Spleen (tissue), 11 donors: ENCODE measurements around the gene ELP6. TPM values are rescaled to one million over a fixed set of nuclear protein-coding genes. Genes with fewer than 3 reads are reported as not detected.

ENCODE experiments used
- DNase-seq: peaks from one replicate; pipeline ENCODE4 v3.0.0-alpha.2; 2020
- H3K27ac ChIP-seq, 8 donors: fragments of 200-600 bp; sonication (generic) in 7 of 8; 1 replicate in 4 of 8; 2 replicates in 4 of 8; pipeline versions ENCODE4 v1.5.0 to v1.8.0; 2016 to 2021; ENCODE audit warnings: inconsistent platforms in 4 of 8, mild to moderate bottlenecking in 4 of 8, moderate library complexity in 1 of 8
- H3K27me3 ChIP-seq, 7 donors: fragments of 200-600 bp; sonication (generic) in 6 of 7; replicated peaks in 1 of 7; 1 replicate in 4 of 7; 2 replicates in 3 of 7; pipeline versions ENCODE4 v1.5.0 to v1.8.0; 2016 to 2021; ENCODE audit warnings: inconsistent platforms in 3 of 7, mild to moderate bottlenecking in 1 of 7
- H3K36me3 ChIP-seq, 6 donors: fragments of 200-600 bp; sonication (generic) in 5 of 6; 1 replicate in 4 of 6; 2 replicates in 2 of 6; pipeline versions ENCODE4 v1.5.0 to v1.8.0; 2016 to 2021; ENCODE audit warnings: inconsistent platforms in 2 of 6
- H3K4me1 ChIP-seq, 6 donors: fragments of 200-600 bp; sonication (generic) in 5 of 6; 1 replicate in 3 of 6; 2 replicates in 3 of 6; pipeline versions ENCODE4 v1.5.0 to v1.8.0; 2016 to 2021; ENCODE audit warnings: inconsistent platforms in 3 of 6
- H3K4me3 ChIP-seq, 8 donors: fragments of 200-600 bp; sonication (generic) in 7 of 8; 1 replicate in 4 of 8; 2 replicates in 4 of 8; pipeline versions ENCODE4 v1.5.0 to v1.8.0; 2016 to 2021; ENCODE audit warnings: inconsistent platforms in 4 of 8, mild to moderate bottlenecking in 4 of 8, moderate library complexity in 2 of 8
- H3K9me3 ChIP-seq, 8 donors: fragments of 200-600 bp; sonication (generic) in 7 of 8; 1 replicate in 4 of 8; 2 replicates in 4 of 8; pipeline versions ENCODE4 v1.5.0 to v1.8.0; 2016 to 2021; ENCODE audit warnings: inconsistent platforms in 4 of 8
- CTCF ChIP-seq, 11 experiments: fragments of 200-600 bp in 7 of 11; fragments of 450-650 bp in 4 of 11; sonication (generic) in 4 of 11; IDR thresholded peaks in 8 of 11; conservative IDR thresholded peaks in 3 of 11; 1 replicate in 7 of 11; 2 replicates in 4 of 11; pipeline versions ENCODE4 v1.4.0 to v1.8.0; 2016 to 2021; ENCODE audit warnings: antibody characterized with exemption in 11 of 11, inconsistent platforms in 4 of 11, mild to moderate bottlenecking in 1 of 11
- POLR2A ChIP-seq, 3 donors: fragments of 450-650 bp; IDR thresholded peaks; one replicate each; pipeline ENCODE4 v1.5.1; 2017; ENCODE audit warnings: antibody characterized with exemption in 3 of 3, mild to moderate bottlenecking in 1 of 3
- POLR2AphosphoS5 ChIP-seq, 3 donors: sonication (generic); formaldehyde crosslinking; IDR thresholded peaks; one replicate each; pipeline ENCODE4 v1.5.1; 2017; ENCODE audit warnings: antibody characterized with exemption in 3 of 3
- WGBS, 5 donors: extraction: QIAGEN DNeasy Blood & Tissue Kit in 3 of 5; methylation state at CpG; one replicate each; pipeline versions ENCODE4 v1.1.5 to v1.1.7; 2013 to 2018; 5-methylcytosine and 5-hydroxymethylcytosine counted together
- intact Hi-C: fragments of 100-400 bp; cut with DNase I; formaldehyde crosslinking; loops from one replicate; pipeline ENCODE4 v1.15.0; 2023; ENCODE audit warnings: low total_unique reads
- polyA plus RNA-seq, 3 donors: library from polyadenylated mRNA; stranded (reverse); fragments of 200-250 nt; gene quantifications; one replicate each; pipeline ENCODE4 v1.2.1, GENCODE V29; 2013
- small RNA-seq, 4 donors: library from RNA; depleted of rRNA; stranded (forward); fragments of <200 nt; gene quantifications; one replicate each; pipeline ENCODE3, GENCODE V24; 2016
- total RNA-seq, 7 donors: library from RNA; depleted of rRNA in 3 of 7; stranded (reverse); fragments of >200 nt in 3 of 7; fragmentation: NEBNext Ultra II Directional in 4 of 7; extraction: Animal tissue kit (Norgen Biotek cat#: 25700) in 4 of 7; gene quantifications; one replicate each; pipeline versions ENCODE4 v1.1.0 to v1.2.1, GENCODE V29; 2016 to 2021
- donor health status: healthy with polysubstance abuse.
- donor health status: DM: no; HTN: no; CAD: no; lungs with moderate emphysema.
- donor health status: DM: no; HTN: no; CAD: no.
- donor health status: Bipolar disorder and iron deficiency.
- donor health status: healthy.
- donor health status: DM: no; HTN: no; CAD: no.
- donor health status: DM: yes; HTN: yes; CAD: no.

ELP6 gene
- total and polyA plus RNA-seq, 10 donors, result 16.6 to 35.6 (median 25.7) TPM

DNA sequence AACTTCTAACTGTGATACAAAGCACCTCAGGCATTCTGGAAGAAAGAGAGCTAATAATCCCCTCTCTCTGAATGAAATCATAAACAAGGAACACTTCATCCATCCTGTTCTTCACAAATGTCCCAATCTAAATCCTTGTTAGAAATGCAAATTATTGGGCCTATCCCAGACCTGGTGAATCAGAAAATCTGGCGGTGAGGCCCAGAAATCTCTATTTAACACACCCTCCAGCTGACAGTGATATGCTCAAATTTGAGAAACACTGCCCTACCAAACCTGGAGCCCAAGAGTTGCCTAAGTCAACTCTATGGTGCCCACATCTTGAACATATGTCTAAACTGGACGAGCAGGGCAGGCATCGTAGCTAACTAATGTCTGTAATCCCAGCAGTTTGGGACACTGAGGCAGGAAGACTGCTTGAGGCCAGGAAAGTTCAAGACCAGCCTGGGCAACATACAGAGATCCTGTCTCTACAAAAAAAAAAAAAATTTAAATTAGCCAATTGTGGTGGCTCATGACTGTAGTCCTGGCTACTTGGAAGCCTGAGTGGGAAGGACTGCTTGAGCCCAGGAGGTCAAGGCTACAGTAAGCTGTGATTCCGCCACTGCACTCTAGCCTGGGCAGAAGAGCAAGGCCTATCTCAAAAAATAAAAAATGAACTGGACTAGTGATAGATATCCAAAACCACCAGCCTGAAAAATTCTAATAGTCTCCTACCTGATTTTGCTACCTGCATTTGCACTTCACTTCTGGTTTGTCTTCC is 60.9 kb downstream of the ELP6 start:
- H3K36me3 ChIP-seq, result no peaks in the 10 kb centered on the region
- H3K27ac ChIP-seq, result no peak overlapping the region
- intact Hi-C loops, result no loop called here
- H3K4me1 ChIP-seq, result peaks cover 0 to 46% (median 12%) of the 10 kb centered on the region in 6 donors
- H3K9me3 ChIP-seq, result no peaks in the 10 kb centered on the region
- no peak for DNase-seq
- no peak overlapping the region for H3K4me3 ChIP-seq
- WGBS, 5 donors, result 65 to 95% (median 89%) methylated on average over 4 of the region's 4 CpGs
- no peaks in the 10 kb centered on the region for H3K27me3 ChIP-seq
- TF ChIP-seq POLR2A (IDR thresholded peaks at IDR 0.05) (no peak), POLR2AphosphoS5 (IDR thresholded peaks at IDR 0.05) (no peak), CTCF (IDR thresholded peaks at IDR 0.05 in 8 of 11, conservative IDR thresholded peaks at IDR 0.05 in 3 of 11) (no peak)

Small RNA genes lying within 50 kb of the gene (small RNA-seq; reads per million reads assigned to genes)
- gene AC099778.2 (0 reads per million in 4 donors), gene RN7SL870P (0 reads per million in 4 donors)

Other genes starting within 250 kb of the ELP6 start
- 10 to 100 TPM in 2 of 7 donors, 1 to 10 TPM in 5; 3.9 to 15.8 (median 6.6) TPM for gene KIF9, start 230.9 kb downstream of the ELP6 start, total RNA-seq
- 10 to 100 TPM in 1 of 3 donors, 1 to 10 TPM in 2; 3.8 to 12.3 (median 6.8) TPM for gene KIF9, start 230.9 kb downstream of the ELP6 start, polyA plus RNA-seq
- 10 to 100 TPM; 22.0 to 44.6 (median 31.3) TPM for gene KLHL18, start 230.8 kb downstream of the ELP6 start, total RNA-seq
- 10 to 100 TPM; 19.2 to 28.3 (median 26.9) TPM for gene KLHL18, start 230.8 kb downstream of the ELP6 start, polyA plus RNA-seq
- gene PTPN23, start 132.7 kb downstream of the ELP6 start, total RNA-seq, result 100 to 1,000 TPM in 1 of 7 donors, 10 to 100 TPM in 6; 27.8 to 195 (median 49.8) TPM
- 10 to 100 TPM in 1 of 3 donors, 1 to 10 TPM in 2; 5.0 to 19.1 (median 8.0) TPM for gene PTPN23, start 132.7 kb downstream of the ELP6 start, polyA plus RNA-seq
- 100 to 1,000 TPM in 3 of 7 donors, 10 to 100 TPM in 4; 70.9 to 116 (median 97.8) TPM for gene SCAP, start 37.8 kb downstream of the ELP6 start, total RNA-seq
- 10 to 100 TPM; 17.8 to 45.1 (median 29.4) TPM for gene SCAP, start 37.8 kb downstream of the ELP6 start, polyA plus RNA-seq
- under 1 TPM in 4 of 7 donors, not detected in 3; 0.17 to 0.34 (median 0.23) TPM for gene CSPG5, start 65.2 kb upstream of the ELP6 start, total RNA-seq
- gene CSPG5, start 65.2 kb upstream of the ELP6 start, polyA plus RNA-seq, result under 1 TPM in 2 of 3 donors, not detected in 1; 0.09 to 0.10 TPM